Cortex of kidney (tissue), 1 donor: ENCODE measurements around the gene RNGTT.
"Not testable (repeated sequence)": the region's sequence is repeated elsewhere in the genome, so short reads cannot be mapped to it uniquely, and the experiment has no call there.

ENCODE experiments used
- DNase-seq: peaks from one replicate; lab custom pipeline; 2025; lab: John Stamatoyannopoulos, UW

RNGTT gene

DNA sequence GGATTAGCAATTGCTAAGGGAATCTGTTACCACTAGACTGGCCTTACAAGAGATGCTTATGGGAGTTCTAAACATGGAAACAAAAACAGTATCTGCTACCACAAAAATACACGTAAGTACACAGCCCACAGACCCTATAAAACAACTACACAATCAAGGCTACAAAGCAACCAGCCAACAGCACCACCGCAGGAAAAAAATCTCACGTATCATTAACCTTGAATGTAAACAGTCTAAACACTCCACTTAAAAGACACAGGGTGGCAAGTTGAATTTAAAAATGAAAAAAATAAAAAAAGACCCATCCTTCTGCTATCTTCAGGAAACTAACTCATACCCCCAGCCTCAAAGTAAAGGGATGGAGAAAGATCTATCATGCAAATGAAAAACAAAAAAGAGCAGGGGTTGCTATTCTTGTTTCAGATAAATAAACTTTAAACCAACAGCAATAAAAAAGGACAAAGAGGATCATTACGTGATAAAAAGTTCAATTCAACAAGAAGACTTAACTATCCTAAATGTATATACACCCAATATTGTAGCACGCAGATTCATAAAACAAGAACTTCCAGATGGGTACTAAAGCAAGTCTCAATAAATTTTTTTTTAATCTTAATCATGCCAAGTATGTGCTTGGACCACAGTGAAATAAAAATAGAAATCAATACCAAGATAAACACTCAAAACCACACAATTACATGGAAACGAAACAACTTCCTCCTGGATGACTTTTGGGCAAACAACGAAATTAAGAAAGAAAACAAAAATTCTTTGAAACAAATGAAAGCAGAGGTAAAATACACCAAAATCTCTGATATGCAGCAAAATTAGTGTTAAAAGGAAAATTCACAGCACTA, 52.3 kb downstream of the RNGTT start:
- no peak for DNase-seq

DNA sequence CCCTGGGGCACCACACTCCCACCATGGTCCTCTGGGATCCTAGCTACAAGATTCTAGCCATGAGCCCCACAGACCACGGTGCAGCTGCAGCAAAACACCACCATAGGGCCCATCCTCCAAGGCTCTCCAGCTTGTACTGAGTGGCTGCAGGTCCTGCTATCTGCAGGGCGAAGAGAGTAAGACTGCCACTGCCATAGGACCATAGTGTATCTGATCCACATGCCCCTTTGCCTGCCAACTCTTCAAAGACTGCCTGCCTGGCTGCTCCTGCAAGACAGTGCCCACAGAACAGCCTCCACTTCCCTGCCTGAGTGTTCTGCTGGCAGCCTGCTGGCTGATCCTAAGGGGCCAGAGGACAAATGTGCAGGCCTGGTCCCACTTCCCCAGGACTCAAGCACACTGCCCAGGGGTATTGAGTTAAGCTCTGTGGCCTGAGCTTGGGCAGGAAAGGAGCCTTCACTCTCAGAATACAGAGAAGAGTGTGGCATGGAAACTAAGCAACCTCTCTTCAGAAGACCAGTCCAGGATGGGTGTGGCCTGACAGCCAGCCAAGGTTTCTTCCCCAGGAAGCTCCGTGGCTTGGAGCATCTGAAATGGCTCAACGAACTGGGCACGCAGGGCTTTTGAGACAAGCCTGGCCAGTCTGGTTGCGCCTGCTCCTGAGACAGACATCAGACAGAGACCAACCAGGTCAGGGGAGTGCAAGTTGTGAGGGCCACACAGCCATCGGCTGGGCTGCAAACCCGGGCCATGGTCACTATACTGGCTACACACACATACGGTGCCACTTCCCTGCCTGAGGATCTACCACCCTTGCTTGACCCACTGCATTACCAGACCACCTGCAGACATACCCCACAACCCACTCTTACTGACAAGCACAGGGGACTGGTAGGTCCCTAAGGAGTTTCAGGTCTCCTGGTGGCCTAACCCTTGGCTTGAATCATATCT, 54.5 kb downstream of the RNGTT start:
- DNase-seq = no peak

DNA sequence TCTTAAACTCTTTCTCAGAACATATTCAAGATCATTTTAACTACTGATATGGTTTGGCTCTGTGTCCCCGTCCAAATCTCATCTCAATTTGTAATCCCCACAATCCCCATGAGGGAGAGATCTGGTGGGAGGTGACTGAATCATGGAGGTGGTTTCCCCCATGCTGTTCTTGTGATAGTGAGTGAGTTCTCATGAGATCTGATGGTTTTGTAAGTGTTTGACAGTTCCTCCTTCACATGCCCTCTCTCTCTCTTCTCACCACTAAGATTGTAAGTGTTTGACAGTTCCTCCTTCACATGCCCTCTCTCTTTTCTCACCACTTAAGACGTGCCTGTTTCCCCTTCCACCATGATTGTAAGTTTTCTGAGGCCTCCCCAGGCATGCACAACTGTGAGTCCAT, 56.3 kb downstream of the RNGTT start:
- DNase-seq = not testable (repeated sequence)

DNA sequence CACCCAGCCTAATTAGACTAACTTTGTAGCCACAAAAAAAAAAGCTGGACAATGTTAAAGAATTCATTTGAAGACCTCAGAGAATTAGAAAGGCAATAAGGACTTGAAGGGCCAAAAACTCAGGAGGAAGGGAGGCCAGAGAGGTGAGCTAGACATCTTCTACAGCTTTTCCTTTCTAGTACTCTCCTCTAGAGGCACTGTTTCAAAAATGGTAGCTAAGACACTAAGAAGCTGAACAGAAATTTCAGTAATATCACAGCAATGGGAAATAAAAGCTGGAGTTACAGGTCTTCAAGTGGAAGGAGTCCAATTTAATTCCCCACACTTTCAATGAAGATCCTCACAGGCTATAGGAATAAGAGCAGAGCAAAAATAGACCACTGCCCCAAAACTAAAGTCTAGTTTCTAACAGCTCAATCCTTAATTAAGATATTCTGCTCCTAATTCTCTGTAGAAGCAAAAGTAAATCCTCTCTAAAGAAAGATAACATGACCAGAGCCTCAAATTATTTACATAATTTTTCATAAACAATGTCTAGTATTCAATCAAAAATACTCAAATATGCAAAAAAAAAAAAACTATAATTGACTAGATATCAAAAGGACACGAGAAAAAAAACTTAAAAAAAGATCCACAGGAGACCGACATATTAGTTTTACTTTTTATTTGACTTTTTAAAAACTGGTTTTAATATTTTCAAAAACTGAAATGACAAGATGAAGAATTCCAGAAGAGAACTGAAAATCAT, 63.7 kb downstream of the RNGTT start:
- DNase-seq = no peak

DNA sequence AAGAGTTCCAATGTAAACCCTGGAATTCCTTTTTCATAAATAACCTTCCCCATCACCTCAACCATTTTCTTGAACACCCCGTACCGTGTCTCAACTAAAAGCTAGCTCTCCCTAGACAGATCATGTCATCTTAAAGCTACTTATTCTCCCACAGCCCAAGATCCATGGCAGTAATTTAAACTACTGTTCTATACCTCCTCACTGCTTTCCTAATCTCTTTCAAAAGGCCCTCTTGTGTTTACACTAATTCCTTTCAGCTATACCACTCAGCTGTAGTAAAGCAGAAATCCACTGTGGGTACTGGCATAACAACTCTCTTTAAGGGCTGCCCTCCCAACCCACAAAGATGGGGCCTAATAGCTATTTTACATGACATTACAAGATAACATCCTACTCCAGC, 67.5 kb downstream of the RNGTT start:
- DNase-seq = no peak

DNA sequence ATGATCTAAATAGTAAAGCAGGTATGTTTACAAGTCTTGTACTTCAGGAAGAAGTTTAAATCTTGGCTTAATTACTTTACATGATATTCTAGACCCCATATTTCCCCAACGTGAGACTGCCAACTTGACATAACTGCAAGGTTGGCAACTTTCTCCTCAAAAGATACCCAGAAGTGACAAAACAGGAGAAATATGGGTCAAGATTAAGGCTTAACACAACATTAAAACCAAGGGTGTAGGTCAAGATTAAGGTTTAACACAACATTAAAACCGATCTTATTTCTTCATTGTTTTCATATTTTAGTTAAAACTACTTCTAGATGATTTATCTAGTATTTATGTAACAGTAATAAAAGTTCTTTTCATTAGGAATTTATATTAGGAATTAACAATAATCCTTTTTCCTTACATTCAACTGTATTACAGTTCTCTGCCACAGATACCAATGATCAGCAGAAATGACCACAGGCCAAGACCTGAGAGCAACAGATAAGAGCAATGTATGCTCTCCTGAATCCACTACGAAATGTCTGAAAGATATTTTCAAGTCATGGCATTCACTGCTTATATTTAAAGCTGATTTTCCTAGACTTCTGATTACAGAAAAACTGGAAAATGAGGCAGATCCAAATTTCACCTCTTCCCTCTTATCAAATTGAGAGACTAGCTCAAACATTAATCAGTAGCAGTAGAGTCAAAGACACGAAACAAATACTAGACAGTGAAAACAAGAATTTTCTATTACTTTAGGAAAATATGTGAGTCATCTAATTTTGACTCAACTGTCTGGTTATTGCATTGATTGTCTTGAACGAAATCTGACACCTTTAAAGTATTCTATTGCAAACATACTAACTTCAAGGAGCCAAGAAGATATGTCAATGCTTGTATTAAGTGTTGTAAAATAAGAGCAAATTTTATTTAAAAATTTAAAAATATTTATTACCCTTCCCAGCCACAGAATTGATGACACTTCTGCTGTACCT, 72.3 kb downstream of the RNGTT start:
- DNase-seq = no peak

DNA sequence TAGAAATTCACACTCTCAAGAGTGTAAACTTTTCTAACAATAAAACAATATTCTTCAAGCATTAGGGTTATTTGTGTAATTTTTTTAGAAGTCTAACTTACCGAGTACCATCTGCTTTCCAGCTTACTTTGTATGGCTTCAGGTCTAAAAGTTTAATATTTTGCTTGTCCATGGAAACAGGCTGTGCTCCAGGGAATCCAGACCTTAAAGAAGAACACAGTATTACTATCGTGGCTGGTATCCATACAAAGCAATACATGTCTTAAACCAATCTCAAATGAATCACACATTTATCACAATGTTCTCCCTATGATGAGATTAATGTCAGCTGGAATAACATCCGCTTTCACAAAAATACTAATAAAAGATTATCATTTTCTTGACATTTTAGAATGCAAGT, 73.0 kb downstream of the RNGTT start:
- no peak for DNase-seq

DNA sequence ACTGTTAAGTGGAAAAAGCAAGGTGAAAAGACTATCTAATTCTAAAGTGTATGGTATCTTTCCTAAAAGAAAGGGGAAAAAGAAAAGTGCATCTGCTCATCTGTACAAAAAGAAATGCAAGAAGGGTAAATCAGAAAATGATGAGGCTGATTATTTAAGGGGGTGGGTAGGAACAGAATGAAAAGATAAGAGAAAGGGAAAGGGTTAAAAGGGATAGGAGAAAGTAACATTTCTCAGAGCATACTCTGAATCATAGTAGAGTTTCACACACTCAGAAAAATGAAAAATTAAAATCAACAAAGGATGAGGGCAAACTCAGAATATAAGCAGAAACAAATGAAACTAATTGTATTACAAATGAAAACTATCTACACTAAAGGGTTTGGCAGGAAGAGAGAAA, 79.1 kb downstream of the RNGTT start:
- DNase-seq = no peak

DNA sequence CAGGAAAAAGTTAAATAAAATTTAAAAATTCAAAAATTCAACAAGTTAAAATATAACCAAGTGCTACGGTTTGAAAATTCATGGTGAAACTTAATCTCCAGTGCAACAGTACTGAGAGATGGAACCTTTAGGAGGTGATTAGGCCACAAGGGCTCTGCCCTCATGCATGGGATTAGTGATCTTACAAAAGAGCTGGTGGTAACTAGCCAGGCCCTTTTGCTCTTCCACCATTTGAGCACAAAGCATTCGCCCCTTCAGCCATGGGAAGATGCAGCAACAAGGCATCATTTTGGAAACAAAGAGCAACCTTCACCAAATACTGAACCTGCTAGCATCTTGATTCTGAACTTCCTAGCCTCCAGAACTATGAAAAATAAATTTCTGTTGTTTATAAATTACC, 80.9 kb downstream of the RNGTT start:
- no peak for DNase-seq

DNA sequence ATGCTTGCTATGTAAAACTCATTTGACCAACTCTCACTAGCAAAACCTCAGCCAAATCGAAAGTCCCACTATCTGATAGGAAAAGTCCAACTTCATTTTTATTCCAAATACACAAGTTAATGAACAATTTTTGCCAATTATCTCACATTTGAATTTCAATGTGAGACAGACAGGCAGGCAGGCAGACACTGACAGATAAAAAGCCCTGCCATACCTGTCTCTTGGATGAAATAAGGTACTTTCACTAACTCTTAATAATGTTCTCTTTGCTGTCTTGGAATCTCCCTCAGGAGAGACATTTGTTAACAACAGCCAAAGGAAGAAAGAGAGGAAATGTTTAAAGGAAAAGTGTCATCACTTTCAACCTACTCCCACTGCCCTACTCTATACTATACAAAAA, 82.0 kb downstream of the RNGTT start:
- DNase-seq = no peak

DNA sequence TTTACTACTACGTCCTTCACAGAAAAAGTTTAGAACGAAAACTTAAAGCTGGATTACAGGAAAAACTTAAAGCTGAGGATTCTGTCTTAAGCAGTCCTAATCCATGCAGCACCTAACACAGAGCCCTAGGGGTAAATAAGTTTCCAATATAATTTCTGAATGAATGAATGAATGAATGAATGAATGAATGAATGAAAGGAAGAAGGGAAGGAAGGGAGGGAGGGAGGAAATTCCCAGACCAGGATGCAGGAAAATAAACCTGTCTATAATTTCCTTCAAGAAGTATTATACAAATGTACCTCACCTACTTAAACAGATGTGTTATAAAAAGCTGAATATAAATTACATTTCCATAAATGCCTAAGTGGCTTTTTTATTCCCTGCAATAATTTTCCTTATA, 83.4 kb downstream of the RNGTT start:
- DNase-seq = no peak

DNA sequence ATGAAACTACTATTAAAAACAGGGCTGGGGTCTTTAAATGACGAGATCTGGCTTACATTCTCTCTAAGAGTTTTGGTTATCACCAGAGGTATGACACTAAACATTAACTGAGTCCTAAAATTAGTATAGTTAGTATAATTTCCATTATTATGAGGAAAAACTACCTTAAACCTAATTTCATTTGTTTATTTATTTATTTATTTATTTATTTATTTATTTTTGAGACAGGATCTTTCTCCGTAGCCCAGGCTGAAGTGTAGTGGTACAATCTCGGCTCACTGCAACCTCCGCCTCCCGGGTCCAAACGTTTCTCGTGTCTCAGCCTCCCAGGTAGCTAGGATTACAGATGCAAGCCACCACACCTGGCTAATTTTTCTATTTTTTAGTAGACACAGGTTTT, 85.5 kb downstream of the RNGTT start:
- no peak for DNase-seq

DNA sequence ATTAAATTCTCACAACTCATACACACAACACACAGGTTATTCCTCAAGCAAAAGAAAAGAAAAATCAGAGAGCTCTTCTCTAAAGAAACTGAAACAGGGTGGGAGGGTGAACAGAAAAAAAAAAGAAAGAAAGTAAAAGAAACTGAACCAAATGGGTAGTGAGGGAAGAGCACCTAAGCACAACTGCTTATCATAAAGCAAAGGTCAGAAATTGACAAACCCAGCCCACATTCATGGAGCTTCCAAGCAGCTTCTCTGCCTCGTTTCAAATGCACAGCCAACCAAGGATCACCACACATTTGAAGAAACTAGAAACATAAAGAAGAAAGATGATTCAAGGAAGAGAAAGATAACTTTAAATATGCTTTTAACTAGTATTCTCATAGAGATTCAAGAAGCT, 90.5 kb downstream of the RNGTT start:
- no peak for DNase-seq

DNA sequence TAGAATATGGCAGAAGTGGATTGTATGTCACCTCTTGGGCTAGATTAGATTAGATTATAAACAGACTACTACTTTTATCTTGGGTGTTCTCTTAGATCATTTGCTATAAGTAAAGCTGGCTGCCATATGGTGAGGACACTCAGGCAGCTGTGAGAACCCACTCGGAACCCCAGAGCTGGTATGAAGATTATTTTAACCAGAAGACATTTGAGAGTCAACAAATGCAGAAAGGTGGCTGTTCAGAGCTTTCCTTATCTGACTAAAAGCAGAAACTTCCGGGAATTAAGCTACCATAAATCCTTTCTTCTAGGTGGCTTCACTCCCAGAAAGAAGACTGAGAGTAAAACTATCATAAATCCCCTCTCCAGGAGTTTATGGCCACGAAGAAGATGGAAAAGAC, 91.9 kb downstream of the RNGTT start:
- DNase-seq = no peak

DNA sequence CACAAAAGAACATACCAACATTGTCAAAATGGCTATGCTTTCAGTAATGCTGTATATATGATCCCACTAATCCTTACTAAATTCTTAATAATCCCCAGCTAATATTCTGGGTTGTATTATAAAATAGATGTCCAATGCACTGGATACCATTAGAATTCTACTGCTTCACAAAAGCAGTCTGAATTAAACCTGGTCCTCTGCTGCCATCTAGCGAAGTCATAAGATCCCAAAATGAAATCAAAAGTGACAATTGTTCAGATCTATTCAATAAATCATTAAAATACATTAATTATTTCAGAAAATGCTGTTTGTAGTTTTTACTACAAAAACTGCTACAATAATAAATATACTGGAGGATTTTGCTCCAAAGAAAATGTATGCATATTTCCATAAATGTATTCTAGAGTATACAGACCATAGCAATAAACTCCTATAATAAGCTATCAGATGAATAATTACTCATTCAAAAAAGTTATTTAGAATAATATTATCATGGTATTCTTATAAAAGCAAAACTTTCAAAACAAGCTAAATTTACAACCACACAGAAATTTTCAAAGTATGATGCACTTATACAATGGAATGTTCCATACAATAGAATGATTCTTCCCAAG, 92.6 kb downstream of the RNGTT start:
- no peak for DNase-seq

DNA sequence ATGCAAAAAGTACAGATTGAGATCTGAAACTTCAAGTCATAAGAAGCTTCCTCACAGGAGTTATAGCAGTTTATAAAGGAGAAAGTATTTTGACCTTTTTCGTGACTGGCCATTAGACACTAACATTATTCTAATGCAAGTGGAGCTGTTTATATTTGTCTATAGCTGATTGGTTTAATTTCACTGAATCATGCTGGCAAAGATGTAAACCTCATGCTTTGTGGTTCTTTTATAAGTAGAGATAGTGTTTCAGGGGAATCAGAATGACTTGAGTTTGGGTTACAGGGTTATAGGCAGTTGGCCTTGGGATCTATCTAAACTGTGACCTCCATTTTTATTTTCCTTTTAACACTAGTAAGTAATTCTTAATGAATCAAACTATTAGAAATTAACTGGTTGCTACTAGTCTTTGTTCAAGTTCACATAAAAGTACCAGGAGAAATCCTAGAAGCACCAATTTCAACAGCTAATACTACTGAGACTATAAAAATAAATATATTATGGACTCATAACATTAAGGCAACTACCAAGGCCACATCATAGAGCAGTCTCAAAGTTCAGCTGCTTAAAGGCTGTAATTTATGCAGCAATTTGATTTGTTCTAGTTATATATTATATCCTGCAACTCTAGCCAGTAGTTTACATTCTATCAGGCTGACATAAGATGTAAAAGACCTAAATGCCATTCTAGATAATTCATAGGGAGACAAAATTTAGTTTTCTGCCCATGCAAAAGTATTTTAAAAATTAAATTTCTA, 94.0 kb downstream of the RNGTT start:
- DNase-seq = no peak

DNA sequence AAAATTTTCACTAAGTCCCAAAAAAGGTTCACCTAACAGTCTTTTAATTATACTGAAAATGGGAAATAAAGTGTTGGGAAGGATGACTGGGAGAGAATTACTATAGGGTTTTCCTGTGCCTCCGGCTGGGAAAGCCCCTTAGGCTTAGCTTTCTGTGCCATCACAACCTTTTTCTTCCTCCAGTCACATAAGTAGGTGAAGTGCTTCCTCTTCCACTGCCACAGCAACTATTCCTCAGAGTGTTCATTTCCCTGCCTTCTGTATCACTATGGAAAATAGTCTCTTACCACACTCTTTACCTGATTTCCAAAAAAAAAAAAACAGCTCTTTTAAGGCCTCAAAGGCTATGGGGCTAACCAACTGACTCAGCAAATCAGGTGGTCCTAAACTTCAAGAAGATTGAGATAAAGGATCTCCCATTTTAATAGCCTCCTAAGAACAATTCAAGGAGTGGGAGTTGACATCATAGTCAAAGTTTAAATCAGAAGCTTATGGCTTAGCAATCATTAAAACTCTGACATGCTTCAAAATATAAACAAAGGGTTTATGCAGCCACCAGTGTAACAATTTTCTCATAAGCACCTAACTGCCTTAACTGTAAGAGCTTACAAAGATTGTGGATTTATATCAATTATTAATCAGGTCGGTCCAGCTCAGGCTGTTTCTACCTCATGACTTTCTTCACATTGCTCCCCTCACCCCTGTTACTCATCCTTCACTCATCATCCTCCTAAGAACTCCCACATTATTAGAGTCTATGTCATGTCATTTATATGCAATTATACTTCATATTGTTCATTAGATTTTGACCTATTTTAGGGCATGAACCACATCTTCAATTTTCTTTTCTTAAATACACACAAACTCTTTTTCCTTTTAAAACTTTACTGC, 95.3 kb downstream of the RNGTT start:
- DNase-seq = no peak

DNA sequence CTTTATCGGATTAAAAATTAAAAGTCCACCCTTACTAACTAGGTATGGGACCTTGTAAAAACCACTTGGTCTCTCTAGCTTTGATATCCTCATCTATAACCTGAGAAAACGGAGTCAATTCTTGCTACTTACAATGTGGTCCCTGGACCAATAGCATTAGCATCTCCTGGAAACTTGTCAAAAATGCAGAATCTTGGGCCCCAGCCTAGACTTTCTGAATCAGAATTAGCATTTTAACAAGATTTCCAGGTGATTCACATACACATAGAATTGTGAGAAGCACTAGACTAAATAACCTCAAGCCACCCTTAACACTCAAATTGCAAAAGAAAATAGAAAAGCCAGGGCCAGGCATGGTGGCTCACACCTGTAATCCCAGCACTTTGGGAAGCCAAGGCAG, 96.6 kb downstream of the RNGTT start:
- DNase-seq = no peak

DNA sequence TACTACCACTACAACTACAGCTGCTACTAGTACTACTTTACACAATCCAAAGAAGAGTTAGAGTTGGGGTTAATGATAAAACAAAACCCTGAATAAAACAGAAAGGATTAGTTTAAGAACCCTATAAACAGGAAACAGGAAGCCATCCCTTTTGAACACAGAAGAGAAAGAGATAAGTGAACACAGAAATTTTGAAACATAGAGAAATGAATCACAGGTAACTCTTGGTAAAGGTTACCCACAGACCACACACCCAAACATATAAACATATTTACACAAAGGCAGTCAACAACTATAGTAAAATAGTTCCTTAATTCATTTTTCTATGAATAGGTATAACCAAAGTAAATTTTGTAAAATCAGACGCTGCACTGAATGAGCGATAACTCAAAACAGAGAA, 98.1 kb downstream of the RNGTT start:
- no peak for DNase-seq
